CD4-positive, CD25-positive, alpha-beta regulatory T cell (primary cell): ENCODE data around the gene SPAG8. TPM values are rescaled to one million over a fixed set of nuclear protein-coding genes. Genes with fewer than 3 reads are reported as not detected.

Experiments
- ATAC-seq, 2 donors: fragments of 150-1000 bp; cut with Tn5 transposase; one replicate each; pipeline ENCODE4 v1.10.0; 2021; ENCODE audit warnings: low read depth in 2 of 2, moderate number of reproducible peaks in 2 of 2, moderate library complexity in 1 of 2
- DNase-seq, 3 donors: peaks; one replicate each; pipeline versions ENCODE4 v3.0.0 to v3.0.0-alpha.2; 2012 to 2022; ENCODE audit warnings: mixed read lengths in 1 of 3
- H3K27ac ChIP-seq: one replicate; pipeline ENCODE4 v1.7.0; 2013; ENCODE audit warnings: mild to moderate bottlenecking, low read length; ENCODE audit not compliant: insufficient read depth, poor library complexity, severe bottlenecking
- H3K27me3 ChIP-seq: one replicate; pipeline ENCODE4 v1.7.0; 2013; ENCODE audit warnings: low read length; ENCODE audit not compliant: control insufficient read depth, insufficient read depth
- H3K36me3 ChIP-seq: one replicate; pipeline ENCODE4 v1.7.0; 2013; ENCODE audit warnings: mild to moderate bottlenecking, low read length, moderate library complexity; ENCODE audit not compliant: control insufficient read depth, insufficient read depth
- H3K4me1 ChIP-seq: 2 replicates; pipeline ENCODE4 v1.7.0; 2013; ENCODE audit warnings: mild to moderate bottlenecking, low read length; ENCODE audit not compliant: insufficient read depth, control insufficient read depth, poor library complexity, severe bottlenecking
- H3K4me3 ChIP-seq: one replicate; pipeline ENCODE4 v1.7.0; 2013; ENCODE audit warnings: low read depth, mild to moderate bottlenecking, low read length, moderate library complexity
- H3K9me3 ChIP-seq, 2 experiments: 1 replicate in 1 of 2; 2 replicates in 1 of 2; pipeline ENCODE4 v1.7.0; 2013; ENCODE audit warnings: low read length in 2 of 2, mild to moderate bottlenecking in 1 of 2, moderate library complexity in 1 of 2; ENCODE audit not compliant: control insufficient read depth in 2 of 2
- H3K27ac Mint-ChIP-seq, 3 donors: one replicate each; pipeline ENCODE4 v1.8.0; 2020 to 2022; ENCODE audit warnings: mild to moderate bottlenecking in 3 of 3, mixed read lengths in 3 of 3, moderate library complexity in 2 of 3
- H3K27me3 Mint-ChIP-seq: one replicate; pipeline ENCODE4 v1.8.0; 2022; ENCODE audit warnings: mild to moderate bottlenecking, mixed read lengths
- H3K36me3 Mint-ChIP-seq: one replicate; pipeline ENCODE4 v1.8.0; 2020; ENCODE audit warnings: mixed read lengths
- H3K4me1 Mint-ChIP-seq, 4 donors: one replicate each; pipeline ENCODE4 v1.8.0; 2020 to 2022; ENCODE audit warnings: mixed read lengths in 4 of 4, mild to moderate bottlenecking in 1 of 4
- H3K4me3 Mint-ChIP-seq, 4 donors: one replicate each; pipeline ENCODE4 v1.8.0; 2020 to 2022; ENCODE audit warnings: mild to moderate bottlenecking in 4 of 4, mixed read lengths in 4 of 4, moderate library complexity in 3 of 4
- H3K9me3 Mint-ChIP-seq, 7 donors: one replicate each; pipeline ENCODE4 v1.8.0; 2020 to 2022; ENCODE audit warnings: mixed read lengths in 7 of 7, mild to moderate bottlenecking in 3 of 7, moderate library complexity in 2 of 7
- polyA plus RNA-seq, 4 donors: library from polyadenylated mRNA; unstranded; fragments of 300-500 nt; fragmentation: Illumina TruSeq; gene quantifications; one replicate each; pipeline ENCODE4 v1.2.3, GENCODE V29; 2021
- total RNA-seq: library from RNA; stranded (reverse); gene quantifications from one replicate; pipeline ENCODE4 v1.2.3, GENCODE V29; 2022

The SPAG8 gene
- total and polyA plus RNA-seq, 5 donors from 2014 or later = 0.75 to 1.3 (median 0.92) TPM; not detected in 1

DNA sequence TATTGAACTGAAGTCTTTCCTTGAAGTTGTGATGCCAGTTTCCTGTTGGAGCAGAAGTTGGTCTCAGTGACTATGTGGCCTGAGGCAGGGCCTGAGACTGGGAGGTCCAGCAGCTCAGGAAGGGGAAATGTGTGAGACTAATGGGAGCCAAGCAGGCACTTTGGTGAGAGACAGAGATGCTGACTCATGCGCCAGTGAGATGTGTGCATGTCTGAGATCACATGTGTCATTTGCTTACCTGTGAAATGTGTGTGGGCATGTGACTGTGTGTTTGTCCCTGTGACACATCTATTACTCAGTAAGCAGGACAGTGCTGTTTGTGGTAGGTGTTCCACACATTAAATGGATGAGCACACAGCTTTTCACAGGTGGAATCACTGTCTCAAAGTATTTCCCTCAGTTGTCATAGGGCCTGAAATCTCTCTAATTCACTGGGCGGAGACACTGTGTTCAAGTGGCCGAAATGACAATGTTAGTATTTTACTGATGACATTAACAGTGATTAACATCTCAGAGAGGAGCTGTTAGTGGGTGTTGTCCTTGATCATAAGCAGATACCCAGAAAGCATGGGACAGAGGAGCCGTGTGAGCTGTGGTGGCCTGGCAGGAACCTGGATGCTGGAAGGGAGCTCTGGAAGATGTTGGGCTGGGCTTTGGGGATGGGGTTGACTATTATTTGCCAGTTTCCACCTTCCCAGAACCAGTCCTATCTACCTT lies 13.2 kb downstream of the SPAG8 start:
- peaks cover 21% of the 10 kb centered on the region for H3K36me3 ChIP-seq
- no peak overlapping the region for H3K27ac Mint-ChIP-seq
- DNase-seq (peak in 1 of 3 donors; percentile 30), ATAC-seq (peak in 1 of 2 donors; percentile 31)
- no peaks in the 10 kb centered on the region for H3K9me3 Mint-ChIP-seq
- no peaks in the 10 kb centered on the region for H3K27me3 ChIP-seq
- no peak overlapping the region for H3K27ac ChIP-seq
- H3K4me3 ChIP-seq = no peak overlapping the region
- no peaks in the 10 kb centered on the region for H3K9me3 ChIP-seq
- no peak overlapping the region for H3K4me3 Mint-ChIP-seq
- no peaks in the 10 kb centered on the region for H3K4me1 ChIP-seq
- no peaks in the 10 kb centered on the region for H3K27me3 Mint-ChIP-seq
- H3K4me1 Mint-ChIP-seq = peaks cover 0 to 11% (median 9%) of the 10 kb centered on the region in 4 donors
- H3K36me3 Mint-ChIP-seq = peaks cover 31% of the 10 kb centered on the region

DNA sequence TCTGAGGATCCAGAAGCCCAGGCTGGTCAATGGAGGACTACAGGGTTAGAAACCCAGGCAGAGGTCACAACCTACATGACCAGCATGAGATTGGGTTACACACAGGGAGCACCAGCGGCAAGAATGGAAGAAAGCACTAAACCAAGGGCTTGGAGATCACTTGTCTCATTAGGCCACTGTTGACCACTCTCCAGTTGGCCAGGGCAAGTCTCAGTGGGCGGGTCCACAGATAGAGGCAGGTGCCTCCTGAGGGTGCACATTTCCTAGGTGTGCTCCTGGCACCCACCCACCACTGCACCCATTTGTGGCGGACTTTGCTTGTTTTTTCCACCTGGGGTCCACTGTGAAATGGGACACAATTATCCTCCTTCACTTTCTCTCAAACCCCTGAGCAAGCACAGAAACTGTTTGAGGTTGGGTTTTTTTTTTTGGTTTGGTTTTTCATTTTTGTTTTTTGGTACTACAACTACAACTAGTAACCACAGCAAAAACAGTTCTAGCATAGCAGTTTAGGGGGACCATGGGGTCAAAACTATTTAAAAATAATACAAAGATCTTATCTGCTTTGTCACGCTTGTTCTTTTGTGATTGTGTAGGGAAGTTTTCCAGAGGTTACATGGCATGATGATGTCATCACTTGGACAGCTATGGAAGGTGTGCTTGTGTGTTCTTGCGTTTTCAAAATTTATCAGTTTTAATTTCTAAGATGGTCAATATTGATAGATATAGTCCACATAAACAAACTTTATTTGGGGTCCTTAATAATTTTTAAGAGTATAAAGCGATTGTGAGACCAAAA lies 14.6 kb downstream of the SPAG8 start:
- H3K27ac Mint-ChIP-seq = no peak overlapping the region

DNA sequence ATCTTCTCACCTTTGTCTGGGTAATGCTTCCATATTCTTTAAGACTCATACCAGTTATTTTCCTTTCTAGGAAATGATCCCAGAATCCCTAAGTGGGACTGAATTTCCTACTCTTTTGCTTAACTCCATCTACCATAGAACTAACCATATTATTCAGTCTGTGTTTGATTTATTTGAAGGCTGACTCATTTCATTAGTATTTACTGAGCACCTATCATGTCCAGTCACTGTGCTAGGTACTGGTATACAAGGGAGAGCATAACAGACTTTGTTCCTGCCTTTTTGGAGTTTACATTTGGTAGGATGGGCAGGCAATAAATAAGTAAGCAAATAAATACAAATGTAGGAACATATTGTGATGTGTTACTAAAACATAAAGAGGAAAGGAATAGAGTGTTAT lies 16.4 kb downstream of the SPAG8 start:
- Mint-ChIP-seq H3K36me3 (peaks cover 16% of the 10 kb centered on the region), H3K4me3 (no peak overlapping the region), H3K27me3 (no peaks in the 10 kb centered on the region), H3K27ac (no peak overlapping the region), H3K9me3 (no peaks in the 10 kb centered on the region), H3K4me1 (peaks cover 0 to 13% (median 10%) of the 10 kb centered on the region in 4 donors)
- H3K27ac ChIP-seq = no peak overlapping the region
- no peaks in the 10 kb centered on the region for H3K9me3 ChIP-seq
- ATAC-seq (no peak), DNase-seq (no peak)
- H3K36me3 ChIP-seq = peaks cover 10% of the 10 kb centered on the region
- H3K4me3 ChIP-seq = no peak overlapping the region
- no peaks in the 10 kb centered on the region for H3K27me3 ChIP-seq
- no peaks in the 10 kb centered on the region for H3K4me1 ChIP-seq

More for the DNA sequence above, 14.6 kb downstream of the SPAG8 start:
- Mint-ChIP-seq H3K36me3 (peaks cover 28% of the 10 kb centered on the region), H3K4me3 (no peak overlapping the region), H3K9me3 (no peaks in the 10 kb centered on the region), H3K27me3 (no peaks in the 10 kb centered on the region), H3K4me1 (peaks cover 0 to 15% (median 10%) of the 10 kb centered on the region in 4 donors)
- Histone ChIP-seq H3K27ac (no peak overlapping the region), H3K27me3 (no peaks in the 10 kb centered on the region), H3K9me3 (no peaks in the 10 kb centered on the region), H3K4me1 (no peaks in the 10 kb centered on the region), H3K36me3 (peaks cover 21% of the 10 kb centered on the region), H3K4me3 (no peak overlapping the region)
- ATAC-seq (no peak), DNase-seq (no peak)

DNA sequence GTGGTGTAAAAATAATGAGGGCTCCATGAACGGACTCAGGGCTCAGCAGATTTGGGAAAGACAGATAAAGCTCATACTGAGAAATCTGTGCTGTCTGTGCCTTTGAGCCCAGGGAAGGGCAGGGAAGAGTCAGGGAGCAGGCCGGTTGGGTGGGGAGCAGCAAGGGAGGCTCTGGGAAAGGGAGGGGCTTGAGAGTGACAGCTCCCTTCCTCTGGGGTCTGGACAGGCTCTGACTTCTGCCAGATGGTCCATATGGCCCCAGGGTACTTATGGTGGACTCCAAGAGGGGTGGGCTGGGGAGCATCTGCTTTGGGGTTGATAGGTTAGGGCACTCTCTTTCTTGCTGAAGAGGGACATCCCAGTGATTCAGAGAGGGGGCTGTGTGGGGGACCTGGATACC lies 18.6 kb downstream of the SPAG8 start:
- Histone ChIP-seq H3K9me3 (no peaks in the 10 kb centered on the region), H3K36me3 (no peaks in the 10 kb centered on the region), H3K27me3 (no peaks in the 10 kb centered on the region), H3K4me3 (no peak overlapping the region), H3K27ac (no peak overlapping the region), H3K4me1 (no peaks in the 10 kb centered on the region)
- Mint-ChIP-seq H3K27me3 (no peaks in the 10 kb centered on the region), H3K4me1 (peaks cover 0 to 20% (median 16%) of the 10 kb centered on the region in 4 donors), H3K9me3 (no peaks in the 10 kb centered on the region), H3K36me3 (peaks cover 13% of the 10 kb centered on the region), H3K4me3 (no peak overlapping the region), H3K27ac (peak overlapping the region in 1 of 3 donors; percentile 86)
- ATAC-seq = no peak
- no peak for DNase-seq

DNA sequence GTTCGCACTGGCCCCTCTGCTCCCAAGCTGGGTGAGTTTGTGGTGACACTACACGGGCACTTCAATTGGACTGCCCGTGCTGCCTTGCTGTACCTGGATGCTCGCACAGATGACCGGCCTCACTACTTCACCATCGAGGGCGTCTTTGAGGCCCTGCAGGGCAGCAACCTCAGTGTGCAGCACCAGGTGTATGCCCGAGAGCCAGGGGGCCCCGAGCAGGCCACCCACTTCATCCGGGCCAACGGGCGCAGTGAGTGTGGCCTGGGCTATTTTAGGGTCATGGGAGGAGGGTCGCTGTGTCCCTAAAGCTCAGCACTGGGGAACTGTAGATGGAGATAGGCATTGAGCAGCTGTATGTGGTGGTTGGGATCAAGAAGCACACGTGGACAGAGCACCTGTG lies 19.2 kb downstream of the SPAG8 start:
- Mint-ChIP-seq H3K4me3 (no peak overlapping the region), H3K27ac (peak overlapping the region in 1 of 3 donors; percentile 86), H3K4me1 (peaks cover 0 to 20% (median 16%) of the 10 kb centered on the region in 4 donors), H3K9me3 (no peaks in the 10 kb centered on the region), H3K27me3 (no peaks in the 10 kb centered on the region), H3K36me3 (peaks cover 14% of the 10 kb centered on the region)
- Histone ChIP-seq H3K4me3 (no peak overlapping the region), H3K4me1 (no peaks in the 10 kb centered on the region), H3K9me3 (no peaks in the 10 kb centered on the region), H3K27me3 (no peaks in the 10 kb centered on the region), H3K36me3 (no peaks in the 10 kb centered on the region), H3K27ac (no peak overlapping the region)
- ATAC-seq (no peak), DNase-seq (no peak)

DNA sequence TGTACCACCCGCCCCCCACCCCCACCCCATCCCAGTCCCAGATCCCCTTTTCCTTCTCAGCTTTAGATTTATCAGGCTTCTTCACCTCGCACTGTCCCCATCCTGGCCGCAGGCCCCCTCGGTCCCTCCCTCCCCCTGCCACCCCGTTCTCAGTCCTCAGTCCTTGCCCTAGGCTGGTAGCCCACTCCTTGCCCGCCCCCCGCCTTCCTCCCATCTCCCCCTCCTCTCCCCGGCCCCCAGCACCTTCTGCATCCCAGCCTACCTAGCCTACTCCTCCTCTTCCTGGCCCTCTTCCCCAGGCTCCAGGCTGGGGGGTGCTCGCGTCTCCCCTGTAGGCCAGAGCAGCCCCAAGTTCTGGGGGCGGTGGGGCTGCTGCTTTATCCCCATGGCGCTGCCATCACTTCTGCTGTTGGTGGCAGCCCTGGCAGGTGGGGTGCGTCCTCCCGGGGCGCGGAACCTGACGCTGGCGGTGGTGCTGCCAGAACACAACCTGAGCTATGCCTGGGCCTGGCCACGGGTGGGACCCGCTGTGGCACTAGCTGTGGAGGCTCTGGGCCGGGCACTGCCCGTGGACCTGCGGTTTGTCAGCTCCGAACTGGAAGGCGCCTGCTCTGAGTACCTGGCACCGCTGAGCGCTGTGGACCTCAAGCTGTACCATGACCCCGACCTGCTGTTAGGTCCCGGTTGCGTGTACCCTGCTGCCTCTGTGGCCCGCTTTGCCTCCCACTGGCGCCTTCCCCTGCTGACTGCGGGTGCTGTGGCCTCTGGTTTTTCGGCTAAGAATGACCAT lies 19.8 kb downstream of the SPAG8 start:
- no peak overlapping the region for H3K4me3 ChIP-seq
- H3K9me3 ChIP-seq = no peaks in the 10 kb centered on the region
- no peak overlapping the region for H3K27ac ChIP-seq
- no peaks in the 10 kb centered on the region for H3K27me3 ChIP-seq
- Mint-ChIP-seq H3K36me3 (peaks cover 17% of the 10 kb centered on the region), H3K4me3 (no peak overlapping the region), H3K27ac (no peak overlapping the region), H3K4me1 (peaks cover 0 to 20% (median 16%) of the 10 kb centered on the region in 4 donors), H3K27me3 (no peaks in the 10 kb centered on the region), H3K9me3 (no peaks in the 10 kb centered on the region)
- ATAC-seq = no peak
- H3K36me3 ChIP-seq = no peaks in the 10 kb centered on the region
- H3K4me1 ChIP-seq = no peaks in the 10 kb centered on the region
- no peak for DNase-seq

DNA sequence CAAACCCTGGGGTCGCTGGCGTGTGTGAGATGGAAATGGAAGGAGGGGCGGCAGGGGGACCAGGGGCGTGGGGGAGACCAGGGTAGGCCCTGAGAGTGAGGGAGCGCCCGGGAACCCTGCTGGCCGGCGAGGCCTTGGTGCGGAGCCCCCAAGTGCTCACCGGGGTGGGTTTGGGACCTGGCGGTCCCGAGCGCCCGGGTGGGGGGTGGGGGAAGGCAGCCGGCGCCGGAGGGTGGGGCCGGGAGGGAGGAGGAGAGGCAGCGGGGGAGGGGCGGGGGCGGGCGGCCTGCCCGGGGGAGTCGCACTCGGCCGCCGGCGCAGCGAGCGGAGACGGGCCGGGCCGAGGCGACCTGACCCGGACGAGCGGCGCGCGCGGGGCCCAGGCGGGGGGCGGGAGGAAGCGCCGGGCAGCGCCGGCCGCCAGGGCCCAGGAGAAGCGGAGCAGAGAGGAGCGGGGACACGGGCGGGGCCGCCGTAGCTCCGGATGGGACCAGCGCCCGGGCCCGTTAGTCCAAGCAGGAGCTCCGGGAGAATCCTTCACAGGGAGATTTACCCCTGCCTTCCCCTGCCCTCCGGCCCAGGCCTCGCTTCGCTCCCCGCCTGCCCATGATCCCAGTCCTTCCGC lies 20.7 kb downstream of the SPAG8 start, which contains the start of gene NPR2:
NPR2 (plus strand) TSS at position 295 of the 625 bp plus-strand sequence. CDS start 818 bp downstream, outside the sequence.
- peak within 1 kb of the TSS in 2 of 3 donors; percentile 71 to 73 for H3K27ac Mint-ChIP-seq
- ATAC-seq = no peak

More for the DNA sequence above, 20.7 kb downstream of the SPAG8 start, which contains the start of gene NPR2:
- Mint-ChIP-seq H3K27me3 (no peaks in the 10 kb centered on the region), H3K36me3 (peaks cover 20% of the 10 kb centered on the region), H3K9me3 (no peaks in the 10 kb centered on the region), H3K4me1 (peaks cover 0 to 20% (median 14%) of the 10 kb centered on the region in 4 donors), H3K4me3 (no peak within 1 kb of the TSS)
- no peak within 1 kb of the TSS for H3K27ac ChIP-seq
- no peaks in the 10 kb centered on the region for H3K9me3 ChIP-seq
- H3K27me3 ChIP-seq = no peaks in the 10 kb centered on the region
- H3K4me3 ChIP-seq = no peak within 1 kb of the TSS
- no peak for DNase-seq
- no peaks in the 10 kb centered on the region for H3K36me3 ChIP-seq
- no peaks in the 10 kb centered on the region for H3K4me1 ChIP-seq
